ENCODE measurements around the gene CYSLTR2. TPM values are rescaled to one million over a fixed set of nuclear protein-coding genes. Genes with fewer than 3 reads are reported as not detected.

The CYSLTR2 gene
- total RNA-seq, 4 donors from 2014 or later: 0.80 to 1.2 (median 0.83) TPM; not detected in 1

GRCh38 chr13:48652851-48653471, 768 bp upstream of the CYSLTR2 start:
- Histone ChIP-seq H3K27me3 (no peaks in the 10 kb centered on the region), H3K4me3 (no peak overlapping the region), H3K36me3 (no peaks in the 10 kb centered on the region), H3K9me3 (no peaks in the 10 kb centered on the region), H3K27ac (peak overlapping the region in 1 of 4 donors; percentile 19), H3K4me1 (no peaks in the 10 kb centered on the region)
- no peak for TF ChIP-seq POLR2A (IDR thresholded peaks at IDR 0.05)
- no peak for TF ChIP-seq CTCF (IDR thresholded peaks at IDR 0.05)
- no peak for DNase-seq

GRCh38 chr13:48654511-48654910, 782 bp downstream of the CYSLTR2 start:
- TF ChIP-seq POLR2A (IDR thresholded peaks at IDR 0.05) (no peak), CTCF (IDR thresholded peaks at IDR 0.05) (no peak)
- no peaks in the 10 kb centered on the region for H3K4me1 ChIP-seq
- H3K4me3 ChIP-seq: peak overlapping the region in 1 of 4 donors; percentile 3

GRCh38 chr13:48655291-48655690, 1.6 kb downstream of the CYSLTR2 start:
- Histone ChIP-seq H3K4me3 (peak overlapping the region in 1 of 4 donors; percentile 3), H3K27ac (no peak overlapping the region), H3K27me3 (no peaks in the 10 kb centered on the region), H3K9me3 (no peaks in the 10 kb centered on the region), H3K4me1 (no peaks in the 10 kb centered on the region), H3K36me3 (no peaks in the 10 kb centered on the region)
- TF ChIP-seq CTCF (IDR thresholded peaks at IDR 0.05): no peak
- TF ChIP-seq POLR2A (IDR thresholded peaks at IDR 0.05): no peak
- DNase-seq: no peak

More at GRCh38 chr13:48654511-48654910, 782 bp downstream of the CYSLTR2 start:
- DNase-seq: no peak
- no peak overlapping the region for H3K27ac ChIP-seq
- no peaks in the 10 kb centered on the region for H3K9me3 ChIP-seq
- H3K27me3 ChIP-seq: no peaks in the 10 kb centered on the region
- no peaks in the 10 kb centered on the region for H3K36me3 ChIP-seq

GRCh38 chr13:48656608-48657007, 2.9 kb downstream of the CYSLTR2 start:
- Histone ChIP-seq H3K36me3 (no peaks in the 10 kb centered on the region), H3K27me3 (no peaks in the 10 kb centered on the region), H3K9me3 (no peaks in the 10 kb centered on the region), H3K27ac (no peak overlapping the region), H3K4me3 (no peak overlapping the region), H3K4me1 (no peaks in the 10 kb centered on the region)
- no peak for DNase-seq
- TF ChIP-seq POLR2A (IDR thresholded peaks at IDR 0.05) (no peak), CTCF (IDR thresholded peaks at IDR 0.05) (no peak)

GRCh38 chr13:48660361-48661076, 6.8 kb downstream of the CYSLTR2 start:
- H3K36me3 ChIP-seq: no peaks in the 10 kb centered on the region
- no peak for DNase-seq
- TF ChIP-seq CTCF (IDR thresholded peaks at IDR 0.05) (no peak), POLR2A (IDR thresholded peaks at IDR 0.05) (no peak)

More at GRCh38 chr13:48660361-48661076, 6.8 kb downstream of the CYSLTR2 start:
- no peaks in the 10 kb centered on the region for H3K4me1 ChIP-seq
- H3K4me3 ChIP-seq: no peak overlapping the region
- H3K27ac ChIP-seq: peak overlapping the region in 1 of 4 donors; percentile 53
- H3K27me3 ChIP-seq: no peaks in the 10 kb centered on the region
- H3K9me3 ChIP-seq: no peaks in the 10 kb centered on the region
